Measurements from ENCODE around the gene IRAK2.

- TF ChIP-seq CTCF (IDR thresholded peaks at IDR 0.05) = no peak
- no peak for TF ChIP-seq POLR2A (IDR thresholded peaks at IDR 0.05)
These were observed 45.3 kb upstream of the IRAK2 start for GRCh38 chr3:10119376-10119775.

Data from uterus (tissue), 2 donors.